Astrocyte (in vitro differentiated cells and primary cell): ENCODE data around the gene MAN1B1.

Experiments
- CTCF ChIP-seq: IDR thresholded peaks from 2 replicates; pipeline ENCODE4 v1.5.1; 2011; ENCODE audit warnings: low read depth, mild to moderate bottlenecking, inconsistent platforms, low read length, moderate library complexity; ENCODE audit not compliant: insufficient read depth
- EZH2 ChIP-seq: IDR thresholded peaks from 2 replicates; pipeline ENCODE4 v1.6.1; 2012; ENCODE audit warnings: mild to moderate bottlenecking, low read length, inconsistent platforms; ENCODE audit not compliant: insufficient read depth

GRCh38 chr9:137089232-137089947, 2.6 kb downstream of the MAN1B1 start:
- TF ChIP-seq EZH2: no peak
- no peak for TF ChIP-seq CTCF
